ENCODE measurements around the gene SSBP2.

The SSBP2 gene

DNA sequence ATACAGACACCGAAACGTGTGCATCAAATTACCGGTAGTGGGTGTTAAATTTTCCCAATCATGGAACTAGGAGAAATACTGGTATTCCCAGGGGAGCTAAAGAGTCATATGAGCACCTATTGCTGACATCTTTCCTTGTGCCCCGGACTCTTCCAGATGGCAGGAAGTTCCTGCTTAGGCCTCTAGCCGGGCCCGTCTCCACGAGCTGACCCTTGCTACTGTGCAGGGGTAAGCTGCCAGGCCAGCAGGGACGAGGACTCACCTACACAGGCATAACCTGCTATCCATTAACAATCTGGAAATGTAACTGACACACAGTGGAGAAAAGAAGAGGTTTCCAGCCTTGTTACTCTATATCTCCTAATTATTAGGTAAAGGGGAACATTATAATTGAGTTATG, 16.2 kb upstream of the SSBP2 start:
- DNase-seq (ENCODE audit: low spot score): no peak

DNA sequence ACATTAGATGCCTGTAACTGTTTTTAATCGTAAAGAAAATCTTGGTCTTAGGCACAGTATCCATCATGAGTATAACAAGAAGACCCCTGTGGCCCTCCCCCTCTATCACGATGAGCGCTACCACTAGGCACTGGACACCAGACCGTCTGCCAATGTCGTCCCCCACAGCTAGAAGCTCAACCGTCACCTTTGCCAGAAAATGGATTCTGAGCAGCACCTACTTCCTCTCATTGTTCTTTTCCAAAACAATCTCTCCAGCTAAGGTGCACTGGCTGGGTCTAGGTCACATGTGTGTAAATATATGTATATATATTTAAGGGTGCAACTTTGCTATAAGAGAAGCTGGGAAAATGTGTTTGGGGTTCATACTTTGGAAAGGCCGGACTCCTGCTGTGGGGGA, 15.7 kb upstream of the SSBP2 start:
- DNase-seq (ENCODE audit: low spot score): no peak

GRCh38 chr5:81763294-81763928, 12.5 kb upstream of the SSBP2 start:
- no peak for DNase-seq (ENCODE audit: low spot score)

DNA sequence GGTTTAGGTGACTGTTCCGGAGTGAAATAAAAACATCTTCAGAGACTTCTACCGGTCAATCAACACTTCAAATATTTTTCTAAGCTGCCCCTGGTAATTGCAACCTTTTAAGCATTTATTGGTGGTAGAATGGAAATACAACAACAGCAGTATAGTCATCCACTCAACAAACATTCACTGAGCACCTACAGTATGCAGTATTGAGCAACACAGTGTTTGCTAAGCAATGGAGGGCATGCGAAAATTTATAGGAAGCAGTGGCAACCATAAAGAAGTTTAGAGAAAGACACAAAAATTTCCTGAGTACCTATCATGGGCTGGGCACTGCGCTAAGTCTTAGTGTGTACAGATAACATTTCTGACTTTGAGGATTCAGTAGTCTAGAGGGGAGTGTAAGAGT, 12.0 kb upstream of the SSBP2 start:
- DNase-seq (ENCODE audit: low spot score): no peak

DNA sequence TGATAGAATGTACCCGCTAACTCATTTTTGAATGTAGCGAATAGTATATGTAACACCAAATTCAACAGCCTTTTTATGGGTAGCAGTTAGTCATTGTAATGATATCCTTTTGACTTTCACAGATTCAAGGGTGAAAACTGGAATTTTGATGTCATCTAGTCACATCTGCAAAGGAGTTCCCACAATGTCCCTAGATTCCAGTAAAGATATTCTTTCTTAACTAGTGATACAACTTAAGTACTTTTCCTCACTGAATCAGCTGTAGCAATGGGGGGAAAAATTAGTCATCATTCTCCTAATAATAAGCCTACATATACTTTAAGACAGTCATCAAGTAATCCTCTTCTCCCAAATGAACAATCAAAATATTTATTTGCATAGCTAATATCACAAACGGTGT, 11.5 kb upstream of the SSBP2 start:
- no peak for DNase-seq (ENCODE audit: low spot score)

GRCh38 chr5:81761970-81762369, 11.1 kb upstream of the SSBP2 start:
- no peak for DNase-seq (ENCODE audit: low spot score)

GRCh38 chr5:81761270-81761669, 10.4 kb upstream of the SSBP2 start:
- DNase-seq (ENCODE audit: low spot score): no peak

- DNase-seq (ENCODE audit: low spot score): no peak
These were observed 9.6 kb upstream of the SSBP2 start for GRCh38 chr5:81760521-81760920.

- no peak for DNase-seq (ENCODE audit: low spot score)
These were observed 8.7 kb upstream of the SSBP2 start for GRCh38 chr5:81759632-81760005.

DNA sequence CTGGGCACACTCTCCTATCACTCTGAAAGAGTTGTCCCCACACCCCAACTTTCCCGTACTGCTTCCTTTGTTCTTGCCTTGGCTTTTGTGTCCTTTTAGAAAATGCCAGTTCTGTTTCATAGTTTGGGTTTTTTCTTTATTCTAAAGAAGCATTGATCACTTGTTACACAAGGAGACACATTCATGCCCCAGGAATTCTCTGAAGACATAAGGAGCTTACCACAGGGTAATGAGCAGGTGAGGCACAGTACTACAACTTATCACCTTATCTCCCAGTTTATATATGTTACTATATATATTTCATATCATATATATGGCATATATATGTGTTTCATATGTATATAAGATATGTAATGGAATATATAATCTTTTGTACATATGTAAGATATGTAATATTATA, 6.5 kb upstream of the SSBP2 start:
- DNase-seq (ENCODE audit: low spot score): no peak

- DNase-seq (ENCODE audit: low spot score): no peak
These were observed 5.1 kb upstream of the SSBP2 start for GRCh38 chr5:81756016-81756415.

DNA sequence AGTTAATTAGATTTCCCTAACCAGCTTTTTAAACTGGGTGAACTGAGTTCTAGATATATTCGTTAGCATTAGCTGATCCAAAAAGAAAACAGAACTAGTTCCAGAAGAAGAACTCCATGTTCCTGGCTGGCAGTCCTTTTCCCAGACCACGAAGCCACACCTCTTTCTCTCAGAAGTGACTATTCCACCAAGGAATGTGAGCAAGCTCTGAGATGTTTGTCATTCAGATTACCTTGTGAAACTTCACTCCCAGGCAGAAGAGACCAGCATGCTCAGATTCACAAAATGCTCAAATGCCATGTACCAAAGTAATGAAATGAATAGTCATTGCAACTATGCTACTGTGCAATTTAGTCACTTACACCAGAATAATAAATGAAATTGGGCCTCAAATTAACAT, 4.4 kb upstream of the SSBP2 start:
- DNase-seq (ENCODE audit: low spot score): no peak

- DNase-seq (ENCODE audit: low spot score): no peak
These were observed 3.7 kb upstream of the SSBP2 start for GRCh38 chr5:81754621-81755020.

DNA sequence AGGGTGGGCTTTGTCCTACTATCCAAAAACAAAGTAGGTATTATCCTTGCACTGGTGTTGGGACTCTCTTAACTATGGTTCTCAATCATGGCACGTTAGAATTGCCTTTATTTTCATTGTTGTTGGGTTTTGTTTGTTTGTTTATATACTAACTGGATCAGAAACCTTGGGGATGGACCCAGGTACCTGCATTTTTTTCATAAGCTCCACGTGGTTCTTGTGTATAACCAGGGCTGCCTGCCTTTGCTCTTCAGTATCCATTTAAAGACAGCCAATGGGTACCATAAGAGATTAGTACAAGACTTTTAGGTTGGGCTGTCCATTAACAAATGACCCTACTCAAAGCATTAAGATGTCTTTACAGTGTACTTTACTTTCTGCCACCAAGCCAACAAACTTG, 2.5 kb upstream of the SSBP2 start:
- no peak for DNase-seq (ENCODE audit: low spot score)

DNA sequence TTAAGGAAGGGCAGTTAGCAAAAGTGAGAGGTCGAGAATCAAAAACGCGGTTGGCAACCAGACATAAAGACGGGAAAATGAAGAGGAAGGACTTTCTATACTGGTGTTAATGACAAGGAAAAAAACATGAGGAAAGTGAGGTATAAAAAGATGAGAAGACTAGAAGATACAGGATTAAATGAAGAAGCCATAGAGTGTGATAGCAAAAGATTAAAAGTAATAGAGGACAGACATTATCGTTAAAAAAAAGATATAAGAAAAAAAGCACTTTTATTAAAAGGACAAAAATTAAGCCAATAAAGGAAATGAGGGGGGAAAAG, 1.7 kb upstream of the SSBP2 start:
- DNase-seq (ENCODE audit: low spot score): no peak

DNA sequence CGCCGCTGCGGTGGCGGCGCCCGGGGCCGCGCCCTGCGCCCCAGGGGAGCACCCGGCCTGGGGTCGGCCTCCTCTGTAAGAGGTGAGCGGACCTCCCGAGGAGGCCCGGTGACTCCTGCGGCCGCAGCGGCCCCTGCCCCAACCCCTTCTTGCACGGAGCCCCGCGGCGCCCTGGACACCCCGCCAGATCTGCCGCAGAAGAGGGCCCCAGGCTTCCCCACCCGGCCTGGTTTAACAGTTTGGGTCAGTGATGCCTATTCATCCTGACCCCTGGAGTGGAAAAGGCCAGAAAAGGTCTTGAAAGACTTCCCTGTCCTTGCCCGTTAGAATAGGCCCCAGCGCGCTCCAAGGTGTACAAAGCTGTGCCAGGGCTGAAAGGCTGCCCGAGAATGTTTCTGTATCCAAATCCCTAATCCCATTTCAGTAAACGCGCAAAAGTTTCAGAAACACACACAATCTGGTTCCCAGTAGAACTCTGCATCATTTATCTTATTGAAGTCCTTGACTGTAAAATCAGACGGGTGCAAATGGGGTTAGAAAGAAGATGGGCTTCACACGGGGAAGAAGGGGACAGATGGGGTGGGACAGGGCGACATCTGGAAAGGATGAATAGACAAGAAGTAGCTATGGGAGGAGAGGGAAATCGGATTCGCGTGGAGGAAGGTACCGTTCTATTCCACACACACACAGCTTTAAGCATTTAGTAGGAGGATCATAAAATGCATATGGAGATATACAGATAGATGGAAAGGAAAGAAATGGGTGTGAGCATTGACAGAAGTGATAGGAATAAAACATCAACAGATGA, 1.1 kb upstream of the SSBP2 start:
- DNase-seq (ENCODE audit: low spot score): peak; percentile 57

DNA sequence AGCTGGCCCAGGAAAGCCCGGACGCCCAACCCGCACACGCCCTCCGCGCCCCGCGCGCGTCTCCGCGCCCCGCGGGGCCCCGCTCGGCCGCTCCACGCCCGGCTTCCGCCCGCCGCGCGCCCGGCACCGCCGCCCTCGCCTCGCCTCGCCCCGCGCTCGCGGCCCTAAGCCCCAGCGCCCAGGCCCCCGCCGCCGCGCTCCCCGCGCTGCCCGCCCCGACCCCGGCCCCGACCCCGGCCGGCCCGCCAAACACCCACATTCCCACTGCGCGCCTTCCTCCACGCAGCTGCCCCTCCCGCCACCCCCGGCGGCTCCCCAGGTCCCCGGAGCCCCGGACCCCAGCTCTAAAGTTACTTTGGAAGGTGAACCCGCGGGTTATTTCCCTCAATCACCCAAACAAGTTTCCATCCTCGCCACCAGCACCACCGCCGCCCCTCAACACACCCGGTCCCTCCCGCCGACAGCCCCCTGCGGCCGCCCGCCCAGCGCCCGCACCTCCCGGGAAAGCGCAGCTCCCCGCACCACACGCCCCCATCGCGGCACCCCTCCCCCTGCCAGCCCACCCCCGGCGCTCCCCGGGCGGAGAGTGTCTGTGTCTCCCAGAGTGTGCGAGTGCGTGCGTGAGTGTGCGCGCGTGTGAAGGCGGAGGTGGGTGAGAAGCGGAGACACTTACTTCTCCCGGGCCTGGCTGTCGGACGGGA, 439 bp downstream of the SSBP2 start:
- no peak for DNase-seq (ENCODE audit: low spot score)

- DNase-seq (ENCODE audit: low spot score): peak; percentile 52
These were observed 1.2 kb downstream of the SSBP2 start for GRCh38 chr5:81749561-81750307.

DNA sequence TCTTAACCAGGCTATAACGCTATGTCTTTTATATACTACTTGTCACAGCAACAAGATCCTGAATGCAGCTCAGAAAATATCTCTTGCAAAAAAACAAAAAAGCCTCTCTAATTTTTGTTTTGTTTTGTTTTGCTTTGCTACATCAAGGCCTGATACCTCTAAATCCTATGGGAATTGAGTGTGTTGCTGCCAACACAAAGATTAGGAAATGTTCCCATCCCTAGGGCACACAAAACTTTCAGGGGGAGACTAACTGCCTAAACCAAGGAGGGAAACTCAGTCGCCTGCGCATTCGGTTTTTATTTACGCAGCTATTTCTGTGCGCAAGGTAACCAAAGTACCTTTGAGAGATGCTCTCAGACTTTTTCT, 1.7 kb downstream of the SSBP2 start:
- no peak for DNase-seq (ENCODE audit: low spot score)

- DNase-seq (ENCODE audit: low spot score): peak; percentile 49
These were observed 2.3 kb downstream of the SSBP2 start for GRCh38 chr5:81748556-81748955.

DNA sequence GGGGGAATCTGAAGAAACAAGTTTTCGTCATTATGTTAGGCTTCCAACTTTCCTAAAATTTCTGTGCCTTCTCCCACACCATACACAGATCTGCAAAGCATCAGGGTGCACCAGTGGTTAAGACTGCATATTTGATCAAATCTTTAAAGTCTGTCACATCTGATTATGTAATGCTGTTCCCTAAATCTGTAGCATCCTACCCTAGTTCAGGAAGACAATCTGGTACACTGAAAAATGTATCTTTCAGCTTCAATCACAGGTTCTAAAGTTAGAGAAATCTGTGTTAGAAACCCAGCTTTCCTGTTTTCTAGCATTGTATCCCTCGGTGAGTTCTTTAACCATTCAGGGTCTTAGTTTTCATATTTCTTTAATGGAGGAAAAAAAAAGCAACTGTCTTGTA, 3.9 kb downstream of the SSBP2 start:
- no peak for DNase-seq (ENCODE audit: low spot score)

- DNase-seq (ENCODE audit: low spot score): no peak
These were observed 10.1 kb downstream of the SSBP2 start for GRCh38 chr5:81740758-81741157.

- no peak for DNase-seq (ENCODE audit: low spot score)
These were observed 11.6 kb downstream of the SSBP2 start for GRCh38 chr5:81739291-81739690.

Data from cerebellar cortex (tissue), 1 donor.